ENCODE measurements around the gene TIE1. TPM values are rescaled to one million over a fixed set of nuclear protein-coding genes. Genes with fewer than 3 reads are reported as not detected.

Gene TIE1
- total RNA-seq, 6 donors from 2014 or later = 23.9 to 170 (median 51.4) TPM

DNA sequence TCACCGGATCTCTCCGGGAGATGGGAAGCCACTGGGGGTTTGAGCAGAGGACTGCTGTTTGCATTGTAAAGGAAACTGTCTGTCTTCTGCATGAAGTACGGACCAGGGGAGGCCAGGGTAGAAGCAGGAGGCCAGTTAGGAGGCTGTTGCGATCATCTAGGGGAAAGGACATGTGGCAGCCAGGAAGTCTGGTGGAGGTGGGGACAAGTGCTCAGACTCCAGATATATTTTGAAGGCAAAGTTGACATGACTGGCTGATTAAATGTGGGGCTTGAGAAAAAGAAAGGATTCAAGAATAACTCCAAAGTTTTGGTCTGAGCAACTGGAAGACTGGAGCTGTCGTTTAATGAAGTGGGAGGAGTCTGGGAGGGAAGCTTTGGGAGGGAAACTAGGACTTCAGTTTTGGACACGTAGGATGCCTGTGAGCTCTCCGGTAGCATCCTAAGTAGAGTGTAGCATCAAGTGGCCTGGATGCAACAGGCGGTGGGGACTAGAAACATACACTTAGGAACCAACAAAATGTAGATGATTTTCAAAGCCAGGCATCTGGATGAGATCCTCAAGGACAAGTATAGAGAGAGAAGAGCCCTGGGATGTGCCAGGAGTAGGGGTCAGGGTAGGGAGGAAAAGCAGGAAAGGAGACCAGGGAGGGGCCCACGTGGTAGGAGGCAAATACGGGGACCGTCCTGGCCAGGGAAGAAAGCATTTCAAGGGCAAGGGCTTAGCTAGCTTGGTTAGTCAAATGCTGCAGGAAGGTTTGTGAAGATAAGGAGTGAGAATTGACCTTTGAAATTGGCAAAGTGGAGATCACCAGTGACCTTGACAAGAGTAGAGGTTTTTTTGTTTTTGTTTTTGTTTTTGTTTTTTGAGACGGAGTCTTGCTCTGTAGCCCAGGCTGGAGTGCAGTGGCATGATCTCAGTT, 11.7 kb upstream of the TIE1 start:
- Histone ChIP-seq H3K4me1 (peaks cover 0 to 14% (median 4%) of the 10 kb centered on the region in 4 donors), H3K36me3 (no peaks in the 10 kb centered on the region), H3K9me3 (no peaks in the 10 kb centered on the region), H3K27me3 (no peaks in the 10 kb centered on the region), H3K4me3 (no peak overlapping the region), H3K27ac (no peak overlapping the region)
- TF ChIP-seq EP300 (IDR thresholded peaks at IDR 0.05) = no peak
- no peak for TF ChIP-seq POLR2AphosphoS5 (IDR thresholded peaks at IDR 0.05)
- no peak for TF ChIP-seq POLR2A (IDR thresholded peaks at IDR 0.05)
- TF ChIP-seq, protein P1, sequence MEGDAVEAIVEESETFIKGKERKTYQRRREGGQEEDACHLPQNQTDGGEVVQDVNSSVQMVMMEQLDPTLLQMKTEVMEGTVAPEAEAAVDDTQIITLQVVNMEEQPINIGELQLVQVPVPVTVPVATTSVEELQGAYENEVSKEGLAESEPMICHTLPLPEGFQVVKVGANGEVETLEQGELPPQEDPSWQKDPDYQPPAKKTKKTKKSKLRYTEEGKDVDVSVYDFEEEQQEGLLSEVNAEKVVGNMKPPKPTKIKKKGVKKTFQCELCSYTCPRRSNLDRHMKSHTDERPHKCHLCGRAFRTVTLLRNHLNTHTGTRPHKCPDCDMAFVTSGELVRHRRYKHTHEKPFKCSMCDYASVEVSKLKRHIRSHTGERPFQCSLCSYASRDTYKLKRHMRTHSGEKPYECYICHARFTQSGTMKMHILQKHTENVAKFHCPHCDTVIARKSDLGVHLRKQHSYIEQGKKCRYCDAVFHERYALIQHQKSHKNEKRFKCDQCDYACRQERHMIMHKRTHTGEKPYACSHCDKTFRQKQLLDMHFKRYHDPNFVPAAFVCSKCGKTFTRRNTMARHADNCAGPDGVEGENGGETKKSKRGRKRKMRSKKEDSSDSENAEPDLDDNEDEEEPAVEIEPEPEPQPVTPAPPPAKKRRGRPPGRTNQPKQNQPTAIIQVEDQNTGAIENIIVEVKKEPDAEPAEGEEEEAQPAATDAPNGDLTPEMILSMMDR (IDR thresholded peaks at IDR 0.05) = no peak
- DNase-seq = no peak
- ATAC-seq (ENCODE audit: low FRiP score in 2 of 2) = no peak
- WGBS, 2 donors = 77 to 80% methylated on average over 12 of the region's 12 CpGs

DNA sequence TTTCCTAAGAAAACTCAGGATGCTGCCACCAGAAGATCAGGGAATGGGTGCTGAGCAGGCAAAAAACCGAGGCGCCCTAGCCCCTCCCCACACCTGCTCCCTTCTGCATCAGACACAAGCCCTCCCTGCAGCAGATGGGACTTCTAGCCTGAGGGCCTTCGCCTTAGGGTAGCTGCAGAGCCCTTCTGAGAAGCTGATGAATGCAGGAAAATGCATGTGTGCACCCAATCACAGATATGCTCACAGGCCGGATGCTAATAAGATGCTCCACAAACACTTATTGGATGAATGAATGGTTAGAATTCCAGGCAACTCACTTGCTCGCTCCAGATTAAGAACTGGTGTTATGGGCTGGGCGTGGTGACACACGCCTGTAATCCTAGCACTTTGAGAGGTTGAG, 8.6 kb upstream of the TIE1 start:
- Histone ChIP-seq H3K9me3 (no peaks in the 10 kb centered on the region), H3K27ac (no peak overlapping the region), H3K36me3 (no peaks in the 10 kb centered on the region), H3K4me1 (peaks cover 12 to 46% (median 30%) of the 10 kb centered on the region in 4 donors), H3K4me3 (no peak overlapping the region), H3K27me3 (no peaks in the 10 kb centered on the region)
- WGBS, 2 donors = 78 to 93% methylated on average over 7 of the region's 7 CpGs
- ATAC-seq (ENCODE audit: low FRiP score in 2 of 2) = no peak
- TF ChIP-seq, protein P1 (IDR thresholded peaks at IDR 0.05) = no peak
- TF ChIP-seq POLR2AphosphoS5 (IDR thresholded peaks at IDR 0.05) (no peak), POLR2A (IDR thresholded peaks at IDR 0.05) (no peak), EP300 (IDR thresholded peaks at IDR 0.05) (no peak)
- no peak for DNase-seq

DNA sequence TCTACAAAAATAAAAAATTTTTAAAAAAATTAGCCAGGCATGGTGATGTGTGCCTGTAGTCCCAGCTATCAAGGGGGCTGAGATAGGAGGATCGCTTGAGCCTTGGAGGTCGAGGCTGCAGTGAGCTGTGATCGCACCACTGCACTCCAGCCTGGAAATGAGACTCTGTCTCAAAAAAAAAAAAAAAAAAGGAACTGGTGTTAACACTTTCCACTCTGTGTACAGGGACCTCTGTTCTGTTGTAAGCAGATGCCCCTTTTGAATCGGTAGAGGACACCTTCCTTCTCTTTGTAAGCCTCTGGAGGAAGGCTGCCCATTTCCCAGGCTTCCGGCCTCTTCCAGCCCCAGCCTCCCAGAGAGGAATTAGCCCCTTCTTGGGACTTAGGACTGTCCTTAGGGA, 8.1 kb upstream of the TIE1 start:
- 72 to 76% methylated on average over 5 of the region's 5 CpGs for WGBS, 2 donors
- H3K4me1 ChIP-seq = peaks cover 12 to 46% (median 32%) of the 10 kb centered on the region in 4 donors
- DNase-seq (no peak), ATAC-seq (ENCODE audit: low FRiP score in 2 of 2) (no peak)
- H3K9me3 ChIP-seq = no peaks in the 10 kb centered on the region
- no peak for TF ChIP-seq POLR2A (IDR thresholded peaks at IDR 0.05)
- no peak for TF ChIP-seq EP300 (IDR thresholded peaks at IDR 0.05)
- TF ChIP-seq, protein P1 (IDR thresholded peaks at IDR 0.05) = no peak
- no peak for TF ChIP-seq POLR2AphosphoS5 (IDR thresholded peaks at IDR 0.05)
- no peaks in the 10 kb centered on the region for H3K36me3 ChIP-seq
- H3K27me3 ChIP-seq = no peaks in the 10 kb centered on the region
- H3K4me3 ChIP-seq = no peak overlapping the region
- peak overlapping the region in 2 of 4 donors; percentile 3 to 58 for H3K27ac ChIP-seq

DNA sequence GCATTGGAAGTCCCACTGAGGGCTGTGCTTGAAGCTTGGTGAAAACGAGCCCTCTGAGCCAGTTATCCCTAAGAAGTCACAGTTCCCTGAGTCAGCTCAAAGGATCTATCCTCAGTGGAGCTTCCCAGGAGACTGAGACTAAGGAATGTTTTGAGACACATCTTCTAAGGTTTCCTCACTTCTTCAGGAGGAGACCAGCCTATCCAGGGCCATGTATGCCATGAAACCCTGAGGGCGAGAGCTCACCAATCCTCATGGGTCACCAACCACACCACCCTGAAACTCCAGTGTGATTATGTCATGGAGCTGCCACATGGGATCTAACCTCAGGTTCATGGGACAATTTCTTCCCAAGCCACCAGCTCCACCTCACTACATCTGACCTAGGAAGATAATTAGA, 7.6 kb upstream of the TIE1 start:
- no peaks in the 10 kb centered on the region for H3K27me3 ChIP-seq
- H3K4me3 ChIP-seq = no peak overlapping the region
- ATAC-seq (ENCODE audit: low FRiP score in 2 of 2) = no peak
- DNase-seq = no peak
- H3K9me3 ChIP-seq = no peaks in the 10 kb centered on the region
- peak overlapping the region in 3 of 4 donors; percentile 3 to 58 (median 54) for H3K27ac ChIP-seq
- peaks cover 12 to 46% (median 32%) of the 10 kb centered on the region in 4 donors for H3K4me1 ChIP-seq
- TF ChIP-seq POLR2A (IDR thresholded peaks at IDR 0.05) (no peak), EP300 (IDR thresholded peaks at IDR 0.05) (no peak), POLR2AphosphoS5 (IDR thresholded peaks at IDR 0.05) (no peak)
- TF ChIP-seq, protein P1 (IDR thresholded peaks at IDR 0.05) = no peak
- 90 to 94% methylated on average over 2 of the region's 2 CpGs for WGBS, 2 donors
- H3K36me3 ChIP-seq = no peaks in the 10 kb centered on the region

All from upper lobe of left lung (tissue), 6 donors.